ENCODE results near the gene SRMS.

GRCh38 chr20:63507083-63507743 is 40.3 kb downstream of the SRMS start:
- TF ChIP-seq CTCF (IDR thresholded peaks at IDR 0.05) (no peak), POLR2A (IDR thresholded peaks at IDR 0.05) (no peak)
